HepG2 (cell line): ENCODE measurements around the gene TNFRSF11A.

Source experiments
- EHMT2 ChIP-seq: fragments of 200-600 bp; sonication (generic); IDR thresholded peaks from 2 replicates; pipeline ENCODE4 v1.7.0; 2017; ENCODE audit warnings: antibody characterized with exemption, low read depth, low read length, borderline replicate concordance
- EP300 ChIP-seq, 3 experiments: sonication (generic) in 1 of 3; formaldehyde crosslinking in 1 of 3; IDR thresholded peaks; 2 replicates each; pipeline versions ENCODE4 v1.5.1 to v1.6.1; 2011 to 2020; ENCODE audit warnings: low read depth in 2 of 3, low read length in 2 of 3, borderline replicate concordance in 1 of 3, improper control_type of control experiment in 1 of 3, mild to moderate bottlenecking in 1 of 3, missing genetic modification reagents in 1 of 3, moderate library complexity in 1 of 3
- ERF ChIP-seq: IDR thresholded peaks from 2 replicates; pipeline ENCODE4 v1.6.1; 2018; ENCODE audit warnings: missing biosample characterization, missing genetic modification reagents
- HDAC2 ChIP-seq: sonication (generic); formaldehyde crosslinking; IDR thresholded peaks from 2 replicates; pipeline ENCODE4 v1.4.0; 2020; ENCODE audit warnings: missing genetic modification reagents
- MAFF ChIP-seq: IDR thresholded peaks from 2 replicates; pipeline ENCODE4 v1.6.1; 2011; ENCODE audit warnings: low read depth, low read length, improper control_type of control experiment
- POLR2A ChIP-seq, 2 experiments: IDR thresholded peaks; 2 replicates each; pipeline ENCODE4 v1.6.1; 2011; ENCODE audit warnings: low read depth in 2 of 2, low read length in 2 of 2, mild to moderate bottlenecking in 1 of 2, moderate library complexity in 1 of 2; ENCODE audit not compliant: insufficient read depth in 1 of 2
- RAD21 ChIP-seq: fragments of 450-650 bp; formaldehyde crosslinking; IDR thresholded peaks from 2 replicates; pipeline ENCODE4 v1.5.0; 2020; ENCODE audit warnings: mild to moderate bottlenecking
- SETDB1 ChIP-seq: sonication (generic); formaldehyde crosslinking; IDR thresholded peaks from 2 replicates; pipeline ENCODE4 v1.5.1; 2020; ENCODE audit warnings: missing genetic modification reagents, mild to moderate bottlenecking, borderline replicate concordance
- SP1 ChIP-seq, 2 experiments: fragments of 450-650 bp in 1 of 2; sonication (generic) in 1 of 2; formaldehyde crosslinking in 1 of 2; IDR thresholded peaks; 2 replicates each; pipeline versions ENCODE4 v1.4.0 to v1.6.1; 2016 to 2020; ENCODE audit warnings: missing genetic modification reagents in 1 of 2
- ZNF34 ChIP-seq: sonication (generic); formaldehyde crosslinking; IDR thresholded peaks from 2 replicates; pipeline ENCODE4 v1.4.0; 2020; ENCODE audit warnings: mild to moderate bottlenecking, missing genetic modification reagents, borderline replicate concordance
- TF ChIP-seq, protein P1 (sequence below): IDR thresholded peaks from 2 replicates; pipeline ENCODE4 v1.6.1; 2018; ENCODE audit warnings: missing genetic modification reagents, mild to moderate bottlenecking, missing compliant biosample characterization
- TF ChIP-seq, protein P2 (sequence below): sonication (generic); formaldehyde crosslinking; IDR thresholded peaks from 2 replicates; pipeline ENCODE4 v1.4.0; 2020; ENCODE audit warnings: missing genetic modification reagents, borderline replicate concordance
- TF ChIP-seq, protein P3 (sequence below): sonication (generic); formaldehyde crosslinking; IDR thresholded peaks from 2 replicates; pipeline ENCODE4 v1.4.0; 2020; ENCODE audit warnings: low read depth, mild to moderate bottlenecking, missing genetic modification reagents

DNA sequence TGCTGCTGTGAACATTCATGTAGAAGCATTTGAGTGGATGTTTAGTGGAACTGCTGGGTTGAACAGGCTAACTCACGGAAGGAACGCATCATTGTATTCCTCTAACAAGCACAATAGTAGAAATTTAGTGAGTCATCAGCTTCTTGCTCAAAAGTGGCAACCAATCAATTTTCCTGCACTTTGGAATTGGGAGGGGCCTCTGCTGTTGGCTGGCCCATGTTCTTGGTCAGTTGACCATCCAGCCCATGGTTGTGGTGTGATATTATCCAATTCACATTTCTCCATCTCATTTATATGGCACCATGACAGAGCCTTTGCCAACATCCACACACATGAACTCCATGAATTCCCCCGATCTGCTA is 95.0 kb downstream of the TNFRSF11A start:
- TF ChIP-seq RAD21 (CRISPR knock-in tag) = no peak
- TF ChIP-seq POLR2A (IDR thresholded peaks at IDR 0.05; ENCODE audit: insufficient read depth in 1 of 2, low read depth in 2 of 2, low read length in 2 of 2) = peak; percentile 43 to 46; a peak in 2 of 4 replicates
- no peak for TF ChIP-seq ERF
- no peak for TF ChIP-seq SP1 (IDR thresholded peaks at IDR 0.05)
- 0 out of 2 replicates have a peak, but pooled peaks have one; percentile 41 for TF ChIP-seq SP1 (CRISPR knock-in tag; IDR thresholded peaks at IDR 0.05)
- TF ChIP-seq SETDB1 (CRISPR knock-in tag) = no peak
- TF ChIP-seq, protein P1, sequence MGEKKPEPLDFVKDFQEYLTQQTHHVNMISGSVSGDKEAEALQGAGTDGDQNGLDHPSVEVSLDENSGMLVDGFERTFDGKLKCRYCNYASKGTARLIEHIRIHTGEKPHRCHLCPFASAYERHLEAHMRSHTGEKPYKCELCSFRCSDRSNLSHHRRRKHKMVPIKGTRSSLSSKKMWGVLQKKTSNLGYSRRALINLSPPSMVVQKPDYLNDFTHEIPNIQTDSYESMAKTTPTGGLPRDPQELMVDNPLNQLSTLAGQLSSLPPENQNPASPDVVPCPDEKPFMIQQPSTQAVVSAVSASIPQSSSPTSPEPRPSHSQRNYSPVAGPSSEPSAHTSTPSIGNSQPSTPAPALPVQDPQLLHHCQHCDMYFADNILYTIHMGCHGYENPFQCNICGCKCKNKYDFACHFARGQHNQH (CRISPR knock-in tag) = no peak
- TF ChIP-seq MAFF = peak; percentile 59
- peak; percentile 95 for TF ChIP-seq EHMT2
- TF ChIP-seq EP300 (IDR thresholded peaks at IDR 0.05; ENCODE audit: low read depth in 2 of 2, low read length in 2 of 2) = peak in 1 of 2 experiments; percentile 49; a peak in 2 of 4 replicates
- TF ChIP-seq EP300 (CRISPR knock-in tag; IDR thresholded peaks at IDR 0.05; ENCODE audit: borderline replicate concordance) = no peak
- TF ChIP-seq HDAC2 (CRISPR knock-in tag) = peak; percentile 32; the same call in 1 of the 2 replicates
- TF ChIP-seq, protein P2, sequence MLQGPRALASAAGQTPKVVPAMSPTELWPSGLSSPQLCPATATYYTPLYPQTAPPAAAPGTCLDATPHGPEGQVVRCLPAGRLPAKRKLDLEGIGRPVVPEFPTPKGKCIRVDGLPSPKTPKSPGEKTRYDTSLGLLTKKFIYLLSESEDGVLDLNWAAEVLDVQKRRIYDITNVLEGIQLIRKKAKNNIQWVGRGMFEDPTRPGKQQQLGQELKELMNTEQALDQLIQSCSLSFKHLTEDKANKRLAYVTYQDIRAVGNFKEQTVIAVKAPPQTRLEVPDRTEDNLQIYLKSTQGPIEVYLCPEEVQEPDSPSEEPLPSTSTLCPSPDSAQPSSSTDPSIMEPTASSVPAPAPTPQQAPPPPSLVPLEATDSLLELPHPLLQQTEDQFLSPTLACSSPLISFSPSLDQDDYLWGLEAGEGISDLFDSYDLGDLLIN (CRISPR knock-in tag) = no peak
- TF ChIP-seq, protein P3, sequence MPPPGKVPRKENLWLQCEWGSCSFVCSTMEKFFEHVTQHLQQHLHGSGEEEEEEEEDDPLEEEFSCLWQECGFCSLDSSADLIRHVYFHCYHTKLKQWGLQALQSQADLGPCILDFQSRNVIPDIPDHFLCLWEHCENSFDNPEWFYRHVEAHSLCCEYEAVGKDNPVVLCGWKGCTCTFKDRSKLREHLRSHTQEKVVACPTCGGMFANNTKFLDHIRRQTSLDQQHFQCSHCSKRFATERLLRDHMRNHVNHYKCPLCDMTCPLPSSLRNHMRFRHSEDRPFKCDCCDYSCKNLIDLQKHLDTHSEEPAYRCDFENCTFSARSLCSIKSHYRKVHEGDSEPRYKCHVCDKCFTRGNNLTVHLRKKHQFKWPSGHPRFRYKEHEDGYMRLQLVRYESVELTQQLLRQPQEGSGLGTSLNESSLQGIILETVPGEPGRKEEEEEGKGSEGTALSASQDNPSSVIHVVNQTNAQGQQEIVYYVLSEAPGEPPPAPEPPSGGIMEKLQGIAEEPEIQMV (CRISPR knock-in tag) = no peak
- TF ChIP-seq ZNF34 (CRISPR knock-in tag) = no peak
